ENCODE measurements around the gene PLXNB3. TPM values are rescaled to one million over a fixed set of nuclear protein-coding genes. Genes with fewer than 3 reads are reported as not detected.

The PLXNB3 gene
- total RNA-seq, 1 donor from 2014 or later, result 4.3 TPM

DNA sequence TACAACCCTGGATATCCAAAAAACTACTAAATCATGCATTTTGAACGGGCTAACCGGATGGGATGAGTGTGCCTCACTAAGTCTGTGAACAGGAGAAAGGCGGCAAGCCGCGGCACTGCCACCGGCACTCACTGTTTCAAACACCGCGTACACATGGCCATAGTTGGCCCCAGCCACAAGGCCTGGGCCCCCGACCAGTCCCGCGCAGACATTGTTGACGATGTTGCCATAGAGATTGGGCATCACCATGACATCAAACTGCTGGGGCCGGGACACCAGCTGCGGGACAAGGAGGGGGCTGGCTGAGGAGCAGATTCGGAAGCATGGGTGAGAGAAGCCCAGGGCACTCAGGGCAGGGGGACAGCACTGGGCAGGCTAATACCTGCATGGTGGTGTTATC is 22.6 kb downstream of the PLXNB3 start:
- Mint-ChIP-seq H3K27ac (no peak overlapping the region), H3K36me3 (peaks cover 7% of the 10 kb centered on the region), H3K4me3 (no peak overlapping the region), H3K27me3 (ENCODE audit: low read depth) (no peaks in the 10 kb centered on the region), H3K4me1 (no peaks in the 10 kb centered on the region), H3K9me3 (peaks cover 3% of the 10 kb centered on the region)
- TF ChIP-seq, protein P1, sequence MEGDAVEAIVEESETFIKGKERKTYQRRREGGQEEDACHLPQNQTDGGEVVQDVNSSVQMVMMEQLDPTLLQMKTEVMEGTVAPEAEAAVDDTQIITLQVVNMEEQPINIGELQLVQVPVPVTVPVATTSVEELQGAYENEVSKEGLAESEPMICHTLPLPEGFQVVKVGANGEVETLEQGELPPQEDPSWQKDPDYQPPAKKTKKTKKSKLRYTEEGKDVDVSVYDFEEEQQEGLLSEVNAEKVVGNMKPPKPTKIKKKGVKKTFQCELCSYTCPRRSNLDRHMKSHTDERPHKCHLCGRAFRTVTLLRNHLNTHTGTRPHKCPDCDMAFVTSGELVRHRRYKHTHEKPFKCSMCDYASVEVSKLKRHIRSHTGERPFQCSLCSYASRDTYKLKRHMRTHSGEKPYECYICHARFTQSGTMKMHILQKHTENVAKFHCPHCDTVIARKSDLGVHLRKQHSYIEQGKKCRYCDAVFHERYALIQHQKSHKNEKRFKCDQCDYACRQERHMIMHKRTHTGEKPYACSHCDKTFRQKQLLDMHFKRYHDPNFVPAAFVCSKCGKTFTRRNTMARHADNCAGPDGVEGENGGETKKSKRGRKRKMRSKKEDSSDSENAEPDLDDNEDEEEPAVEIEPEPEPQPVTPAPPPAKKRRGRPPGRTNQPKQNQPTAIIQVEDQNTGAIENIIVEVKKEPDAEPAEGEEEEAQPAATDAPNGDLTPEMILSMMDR (IDR thresholded peaks at IDR 0.05; ENCODE audit: unreplicated experiment), result no peak
- DNase-seq (ENCODE audit: low spot score in 2 of 2, unreplicated experiment in 2 of 2), result no peak

DNA sequence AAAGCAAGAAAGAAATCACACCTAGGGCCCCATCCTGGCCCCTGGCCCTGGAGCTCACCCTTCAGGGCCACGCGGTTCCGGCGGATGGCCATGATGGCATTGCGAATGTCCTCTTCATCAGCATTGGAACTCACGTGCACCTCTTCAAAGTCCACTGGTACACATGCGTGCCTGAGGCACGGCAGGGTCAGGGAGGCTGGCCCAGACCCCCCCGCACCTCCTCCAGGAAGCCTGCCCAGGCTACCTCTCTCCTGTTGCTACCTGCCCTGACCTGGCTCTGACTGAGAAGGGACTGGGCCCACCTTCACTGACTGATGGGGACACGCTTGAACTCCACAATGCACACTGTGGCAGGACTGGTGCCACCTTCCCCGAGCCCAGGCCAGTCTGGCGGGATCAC is 25.6 kb downstream of the PLXNB3 start:
- Mint-ChIP-seq H3K4me1 (peaks cover 6% of the 10 kb centered on the region), H3K36me3 (peaks cover 10% of the 10 kb centered on the region), H3K9me3 (peaks cover 8% of the 10 kb centered on the region), H3K4me3 (no peak overlapping the region), H3K27ac (no peak overlapping the region), H3K27me3 (ENCODE audit: low read depth) (no peaks in the 10 kb centered on the region)
- TF ChIP-seq, protein P1 (IDR thresholded peaks at IDR 0.05; ENCODE audit: unreplicated experiment), result no peak
- no peak for DNase-seq (ENCODE audit: low spot score in 2 of 2, unreplicated experiment in 2 of 2)

DNA sequence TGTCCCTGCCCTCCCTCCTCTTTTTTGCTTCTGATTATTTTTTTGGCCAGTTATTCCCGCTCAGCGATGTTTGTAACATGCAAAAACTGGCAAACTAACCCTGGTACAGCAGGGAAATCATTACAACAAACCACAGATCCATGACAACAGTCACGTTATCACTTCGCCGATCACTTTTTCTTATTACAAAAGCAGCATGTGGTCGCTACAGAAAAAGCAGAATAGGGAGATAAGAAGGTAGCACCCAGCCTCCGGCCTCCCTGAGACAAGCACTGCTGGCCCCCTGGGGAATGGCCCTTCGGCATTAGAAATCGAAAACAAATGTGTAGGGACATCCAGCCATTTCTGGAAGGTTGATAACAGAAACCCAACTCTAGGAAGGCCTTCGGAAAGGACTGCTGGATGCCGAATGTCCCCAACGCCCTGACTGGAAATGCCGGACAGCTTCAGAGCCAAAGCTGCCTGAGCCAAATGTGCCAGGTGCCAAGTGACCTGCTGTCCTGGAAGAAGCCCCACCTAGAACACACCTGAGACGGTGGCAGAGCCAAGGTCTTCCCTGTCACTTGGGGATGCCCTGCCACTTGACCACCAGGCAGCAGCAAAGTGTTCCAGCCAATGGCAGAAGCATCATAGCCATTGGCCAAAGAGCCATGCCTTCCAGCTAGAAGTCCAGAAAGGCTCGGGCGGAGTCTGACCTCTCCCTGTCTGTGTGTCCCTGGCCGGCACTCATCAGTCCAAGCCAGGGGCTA is 27.2 kb downstream of the PLXNB3 start:
- TF ChIP-seq, protein P1 (IDR thresholded peaks at IDR 0.05; ENCODE audit: unreplicated experiment), result no peak
- Mint-ChIP-seq H3K9me3 (peaks cover 8% of the 10 kb centered on the region), H3K4me1 (peaks cover 14% of the 10 kb centered on the region), H3K4me3 (no peak overlapping the region), H3K36me3 (peaks cover 10% of the 10 kb centered on the region), H3K27ac (no peak overlapping the region), H3K27me3 (ENCODE audit: low read depth) (no peaks in the 10 kb centered on the region)
- no peak for DNase-seq (ENCODE audit: low spot score in 2 of 2, unreplicated experiment in 2 of 2)

DNA sequence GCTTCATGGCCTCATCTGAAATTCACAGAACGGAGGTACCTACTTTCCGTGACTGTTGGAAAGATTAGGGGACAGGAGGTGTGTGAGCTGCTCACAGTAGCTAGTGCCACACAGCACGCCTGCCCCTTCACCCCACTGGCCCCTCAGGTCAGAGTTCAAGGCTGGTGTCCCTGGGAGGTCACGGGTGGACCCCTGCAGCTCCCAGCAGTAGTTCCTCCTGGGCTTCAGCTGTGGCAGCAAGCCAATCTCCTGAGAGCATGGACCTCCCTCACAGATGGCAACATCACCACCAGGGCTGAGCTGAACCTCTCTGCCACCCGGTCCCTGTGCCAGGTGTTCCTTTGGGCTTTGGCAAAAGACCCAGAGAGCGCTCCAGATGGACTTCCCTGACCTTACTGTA is 28.3 kb downstream of the PLXNB3 start:
- Mint-ChIP-seq H3K4me1 (peaks cover 20% of the 10 kb centered on the region), H3K9me3 (peaks cover 8% of the 10 kb centered on the region), H3K4me3 (no peak overlapping the region), H3K27me3 (ENCODE audit: low read depth) (no peaks in the 10 kb centered on the region), H3K36me3 (peaks cover 5% of the 10 kb centered on the region), H3K27ac (no peak overlapping the region)
- TF ChIP-seq, protein P1 (IDR thresholded peaks at IDR 0.05; ENCODE audit: unreplicated experiment), result no peak
- DNase-seq (ENCODE audit: low spot score in 2 of 2, unreplicated experiment in 2 of 2), result no peak

DNA sequence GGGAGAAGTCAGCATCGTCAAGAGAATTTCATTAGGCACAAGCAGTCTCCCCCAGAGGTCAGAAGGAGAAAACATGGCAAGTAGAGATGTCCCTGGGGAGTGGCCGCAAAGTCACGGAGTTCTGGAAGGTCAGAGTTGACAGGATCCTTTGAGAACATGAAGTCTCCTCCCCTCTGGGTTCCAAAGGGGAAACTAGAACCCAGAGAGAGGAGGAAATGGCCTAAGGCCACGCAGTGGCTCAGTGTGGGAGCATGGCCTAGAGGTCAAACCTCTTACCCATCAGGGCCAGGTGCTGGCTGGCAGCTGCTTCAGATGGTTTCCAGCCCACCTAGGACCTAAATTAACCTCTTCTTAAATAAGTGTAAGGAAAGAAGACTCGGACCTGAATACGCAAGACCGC is 29.2 kb downstream of the PLXNB3 start:
- Mint-ChIP-seq H3K9me3 (peaks cover 8% of the 10 kb centered on the region), H3K27ac (peak overlapping the region; percentile 69), H3K27me3 (ENCODE audit: low read depth) (no peaks in the 10 kb centered on the region), H3K4me3 (peak overlapping the region; percentile 89), H3K36me3 (peaks cover 3% of the 10 kb centered on the region), H3K4me1 (peaks cover 20% of the 10 kb centered on the region)
- TF ChIP-seq, protein P1 (IDR thresholded peaks at IDR 0.05; ENCODE audit: unreplicated experiment), result no peak
- no peak for DNase-seq (ENCODE audit: low spot score in 2 of 2, unreplicated experiment in 2 of 2)
